Ishikawa (cell line): ENCODE measurements around the gene DCDC2.

Experiments used
- CREB1 ChIP-seq: IDR thresholded peaks from 2 replicates; pipeline ENCODE4 v1.6.1; 2012; ENCODE audit warnings: low read depth
- EP300 ChIP-seq: IDR thresholded peaks from 2 replicates; pipeline ENCODE4 v1.6.1; 2012; ENCODE audit warnings: borderline replicate concordance
- NFIC ChIP-seq: IDR thresholded peaks from 2 replicates; pipeline ENCODE4 v1.6.1; 2012
- RAD21 ChIP-seq: IDR thresholded peaks from 2 replicates; pipeline ENCODE4 v1.6.1; 2012; ENCODE audit warnings: low read depth
- TAF1 ChIP-seq: IDR thresholded peaks from 2 replicates; pipeline ENCODE4 v1.6.1; 2012; ENCODE audit warnings: low read depth, mild to moderate bottlenecking
- YY1 ChIP-seq: IDR thresholded peaks from 2 replicates; pipeline ENCODE4 v1.6.1; 2012; ENCODE audit warnings: low read depth
- ZBTB7A ChIP-seq: IDR thresholded peaks from 2 replicates; pipeline ENCODE4 v1.6.1; 2012; ENCODE audit warnings: low read depth
- TF ChIP-seq, protein P1 (sequence below): IDR thresholded peaks from 2 replicates; pipeline ENCODE4 v1.6.1; 2012

DNA sequence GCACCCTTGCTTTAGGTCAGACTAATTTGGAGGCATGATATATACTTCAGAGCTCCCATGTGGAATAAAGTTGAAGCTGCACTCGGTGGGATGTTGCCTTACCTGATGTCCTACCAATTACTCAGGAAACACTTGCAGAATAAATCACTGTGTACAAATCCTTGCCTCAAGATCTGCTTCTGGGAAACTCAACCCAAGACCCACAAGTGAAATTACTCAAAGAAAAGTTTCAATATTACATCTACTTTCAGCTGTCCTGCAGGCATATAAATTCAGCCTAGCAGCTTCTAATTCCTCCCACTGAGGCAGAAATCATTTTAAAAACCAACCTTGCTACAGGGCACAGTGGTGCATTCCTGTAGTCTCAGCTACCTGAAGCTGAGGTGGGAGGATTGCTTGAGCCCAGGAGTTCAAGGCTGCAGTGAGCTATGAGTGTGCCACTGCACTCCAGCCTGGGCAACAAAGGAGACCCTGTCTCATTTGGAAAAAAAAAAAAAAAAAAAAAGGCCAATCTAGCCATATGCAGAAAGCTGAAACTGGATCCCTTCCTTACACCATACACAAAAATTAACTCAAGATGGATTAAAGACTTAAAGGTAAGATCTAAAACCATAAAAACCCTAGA, 20.7 kb upstream of the DCDC2 start:
- no peak for TF ChIP-seq CREB1
- no peak for TF ChIP-seq NFIC
- TF ChIP-seq RAD21 = no peak
- TF ChIP-seq YY1 = no peak
- TF ChIP-seq ZBTB7A = no peak
- TF ChIP-seq EP300 = no peak
- TF ChIP-seq, protein P1, sequence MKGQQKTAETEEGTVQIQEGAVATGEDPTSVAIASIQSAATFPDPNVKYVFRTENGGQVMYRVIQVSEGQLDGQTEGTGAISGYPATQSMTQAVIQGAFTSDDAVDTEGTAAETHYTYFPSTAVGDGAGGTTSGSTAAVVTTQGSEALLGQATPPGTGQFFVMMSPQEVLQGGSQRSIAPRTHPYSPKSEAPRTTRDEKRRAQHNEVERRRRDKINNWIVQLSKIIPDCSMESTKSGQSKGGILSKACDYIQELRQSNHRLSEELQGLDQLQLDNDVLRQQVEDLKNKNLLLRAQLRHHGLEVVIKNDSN = no peak
- TF ChIP-seq TAF1 = no peak
